Esophagus squamous epithelium (tissue), 4 donors: ENCODE measurements around the gene CATSPERE.

Experiments used
- CTCF ChIP-seq, 6 experiments: fragments of 450-650 bp in 4 of 6; fragments of 200-600 bp in 2 of 6; sonication (generic) in 2 of 6; IDR thresholded peaks; one replicate each; pipeline ENCODE4 v1.5.1; 2016 to 2019; ENCODE audit warnings: antibody characterized with exemption in 6 of 6, mild to moderate bottlenecking in 4 of 6, moderate library complexity in 4 of 6
- POLR2A ChIP-seq, 4 donors: fragments of 450-650 bp; IDR thresholded peaks; one replicate each; pipeline ENCODE4 v1.6.1; 2017; ENCODE audit warnings: antibody characterized with exemption in 4 of 4, mild to moderate bottlenecking in 4 of 4, moderate library complexity in 3 of 4

GRCh38 chr1:244573768-244574167 is 112.7 kb downstream of the CATSPERE start:
- no peak for TF ChIP-seq CTCF (IDR thresholded peaks at IDR 0.05)
- no peak for TF ChIP-seq POLR2A (IDR thresholded peaks at IDR 0.05)
